Activated T-helper 1 cell treated with Interleukin-2 at 50 U/mL for 16 hours (primary cell): ENCODE measurements around the gene BMP10.
A peak's percentile ranks its signal among the peaks of the same experiment; 100 is the strongest.

Experiments
- DNase-seq: peaks from one replicate; pipeline ENCODE4 v3.0.0-alpha.2; 2020; ENCODE audit warnings: low read depth

Gene BMP10

GRCh38 chr2:68850524-68850923, 20.7 kb downstream of the BMP10 start:
- no peak for DNase-seq

- no peak for DNase-seq
These were observed 21.6 kb downstream of the BMP10 start for GRCh38 chr2:68849579-68850030.

- DNase-seq: no peak
These were observed 23.4 kb downstream of the BMP10 start for GRCh38 chr2:68847751-68848150.

GRCh38 chr2:68846091-68846490, 25.1 kb downstream of the BMP10 start:
- no peak for DNase-seq

GRCh38 chr2:68845043-68845442, 26.2 kb downstream of the BMP10 start:
- DNase-seq: no peak

- no peak for DNase-seq
These were observed 31.9 kb downstream of the BMP10 start for GRCh38 chr2:68839260-68839833.

- no peak for DNase-seq
These were observed 32.6 kb downstream of the BMP10 start for GRCh38 chr2:68838641-68839040.

- no peak for DNase-seq
These were observed 33.3 kb downstream of the BMP10 start for GRCh38 chr2:68837861-68838341.

- peak; percentile 50 for DNase-seq
These were observed 33.9 kb downstream of the BMP10 start for GRCh38 chr2:68837164-68837860.

- no peak for DNase-seq
These were observed 35.6 kb downstream of the BMP10 start for GRCh38 chr2:68835621-68836020.

- no peak for DNase-seq
These were observed 36.3 kb downstream of the BMP10 start for GRCh38 chr2:68834737-68835376.

GRCh38 chr2:68833162-68833561, 38.0 kb downstream of the BMP10 start:
- no peak for DNase-seq

- DNase-seq: no peak
These were observed 38.8 kb downstream of the BMP10 start for GRCh38 chr2:68832233-68832869.

- no peak for DNase-seq
These were observed 39.4 kb downstream of the BMP10 start for GRCh38 chr2:68831686-68832232.

- DNase-seq: no peak
These were observed 41.4 kb downstream of the BMP10 start for GRCh38 chr2:68829749-68830148.

GRCh38 chr2:68828887-68829708, 42.1 kb downstream of the BMP10 start:
- peak; percentile 64 for DNase-seq

- DNase-seq: no peak
These were observed 43.5 kb downstream of the BMP10 start for GRCh38 chr2:68827666-68828065.

- DNase-seq: no peak
These were observed 45.3 kb downstream of the BMP10 start for GRCh38 chr2:68825866-68826265.

- DNase-seq: no peak
These were observed 46.4 kb downstream of the BMP10 start for GRCh38 chr2:68824831-68825230.

GRCh38 chr2:68822207-68822872, 48.9 kb downstream of the BMP10 start:
- DNase-seq: no peak

- DNase-seq: no peak
These were observed 51.6 kb downstream of the BMP10 start for GRCh38 chr2:68819556-68819955.
